ENCODE results near the gene ACVR2B. TPM values are rescaled to one million over a fixed set of nuclear protein-coding genes. Genes with fewer than 3 reads are reported as not detected.

The ACVR2B gene
- total and polyA plus RNA-seq, 8 donors: 0.61 to 11.0 (median 1.7) TPM

GRCh38 chr3:38459499-38460048 lies 5.9 kb downstream of the ACVR2B start:
- peaks cover 31 to 68% (median 56%) of the 10 kb centered on the region in 4 donors for H3K4me1 ChIP-seq
- no peaks in the 10 kb centered on the region for H3K27me3 ChIP-seq
- TF ChIP-seq, protein P1, sequence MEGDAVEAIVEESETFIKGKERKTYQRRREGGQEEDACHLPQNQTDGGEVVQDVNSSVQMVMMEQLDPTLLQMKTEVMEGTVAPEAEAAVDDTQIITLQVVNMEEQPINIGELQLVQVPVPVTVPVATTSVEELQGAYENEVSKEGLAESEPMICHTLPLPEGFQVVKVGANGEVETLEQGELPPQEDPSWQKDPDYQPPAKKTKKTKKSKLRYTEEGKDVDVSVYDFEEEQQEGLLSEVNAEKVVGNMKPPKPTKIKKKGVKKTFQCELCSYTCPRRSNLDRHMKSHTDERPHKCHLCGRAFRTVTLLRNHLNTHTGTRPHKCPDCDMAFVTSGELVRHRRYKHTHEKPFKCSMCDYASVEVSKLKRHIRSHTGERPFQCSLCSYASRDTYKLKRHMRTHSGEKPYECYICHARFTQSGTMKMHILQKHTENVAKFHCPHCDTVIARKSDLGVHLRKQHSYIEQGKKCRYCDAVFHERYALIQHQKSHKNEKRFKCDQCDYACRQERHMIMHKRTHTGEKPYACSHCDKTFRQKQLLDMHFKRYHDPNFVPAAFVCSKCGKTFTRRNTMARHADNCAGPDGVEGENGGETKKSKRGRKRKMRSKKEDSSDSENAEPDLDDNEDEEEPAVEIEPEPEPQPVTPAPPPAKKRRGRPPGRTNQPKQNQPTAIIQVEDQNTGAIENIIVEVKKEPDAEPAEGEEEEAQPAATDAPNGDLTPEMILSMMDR (IDR thresholded peaks at IDR 0.05): no peak
- no peaks in the 10 kb centered on the region for H3K36me3 ChIP-seq
- H3K27ac ChIP-seq: peak overlapping the region; percentile 74 to 83 (median 81)
- intact Hi-C loops (cut with DNase I; ENCODE audit: low total_unique reads): no loop called here
- no peaks in the 10 kb centered on the region for H3K9me3 ChIP-seq
- 54 to 61% (median 56%) methylated on average over 5 to 10 of the region's 10 CpGs for WGBS, 5 donors
- no peak for DNase-seq
- H3K4me3 ChIP-seq: peak overlapping the region; percentile 15 to 44 (median 26)

DNA sequence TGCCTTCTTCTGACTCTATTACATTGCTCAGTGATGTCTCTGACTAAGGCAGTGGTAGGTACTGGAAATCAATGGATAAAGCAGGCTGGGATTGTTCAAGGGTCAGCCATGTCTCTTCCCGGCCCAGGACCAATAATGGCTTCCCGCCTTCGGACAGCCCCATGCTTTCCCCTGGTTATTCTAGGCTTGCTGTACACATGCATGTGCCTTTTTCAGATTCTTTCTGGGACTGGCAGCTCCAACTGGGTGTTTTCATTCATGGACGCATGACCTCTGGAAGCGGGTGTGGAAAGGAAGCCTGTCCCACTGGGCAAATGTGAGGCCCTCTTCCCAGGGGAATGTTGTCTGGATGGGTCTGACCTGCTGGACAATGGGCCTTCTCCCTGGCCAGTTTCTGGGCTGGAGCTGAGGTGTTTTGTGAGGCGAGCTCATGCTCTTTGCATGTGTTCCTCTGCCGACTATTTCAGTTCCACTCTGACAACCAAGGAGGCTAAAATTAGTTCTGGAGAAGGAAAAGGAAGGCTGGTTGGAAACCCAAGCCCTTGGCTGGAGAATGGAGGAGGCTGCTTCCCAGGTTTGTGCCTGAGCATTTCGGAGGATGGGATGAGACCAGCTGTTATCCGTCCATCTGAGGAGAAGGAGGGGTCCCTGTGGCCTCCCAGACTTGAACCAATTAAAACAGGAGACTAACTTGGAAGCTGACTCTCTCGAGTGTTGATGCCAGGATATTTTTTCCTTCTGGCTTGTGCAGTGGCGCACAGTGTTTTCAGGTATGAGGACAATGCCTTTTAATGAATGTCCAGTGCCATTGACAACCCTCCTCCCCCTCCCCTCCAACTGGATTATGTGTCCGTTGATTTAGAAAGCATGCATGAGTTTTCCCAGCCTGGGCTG lies 6.9 kb downstream of the ACVR2B start:
- DNase-seq: peak in 1 of 2 donors; percentile 59
- no peaks in the 10 kb centered on the region for H3K9me3 ChIP-seq
- H3K27me3 ChIP-seq: no peaks in the 10 kb centered on the region
- H3K27ac ChIP-seq: peak overlapping the region in 3 of 5 donors; percentile 19 to 83 (median 81)
- H3K4me3 ChIP-seq: no peak overlapping the region
- 67 to 80% (median 76%) methylated on average over 12 of the region's 12 CpGs for WGBS, 5 donors
- H3K4me1 ChIP-seq: peaks cover 30 to 59% (median 49%) of the 10 kb centered on the region in 4 donors
- intact Hi-C loops (cut with DNase I; ENCODE audit: low total_unique reads): no loop called here
- no peaks in the 10 kb centered on the region for H3K36me3 ChIP-seq
- TF ChIP-seq EP300 (IDR thresholded peaks at IDR 0.05) (no peak), POLR2AphosphoS5 (IDR thresholded peaks at IDR 0.05) (no peak), POLR2A (IDR thresholded peaks at IDR 0.05) (no peak)
- TF ChIP-seq, protein P1 (IDR thresholded peaks at IDR 0.05): no peak

- intact Hi-C loops (cut with DNase I; ENCODE audit: low total_unique reads): no loop called here
- no peak overlapping the region for H3K27ac ChIP-seq
- no peaks in the 10 kb centered on the region for H3K27me3 ChIP-seq
- H3K4me1 ChIP-seq: peaks cover 7 to 19% (median 12%) of the 10 kb centered on the region in 4 donors
- TF ChIP-seq, protein P1 (IDR thresholded peaks at IDR 0.05): no peak
- TF ChIP-seq POLR2AphosphoS5 (IDR thresholded peaks at IDR 0.05): no peak
- no peak for TF ChIP-seq EP300 (IDR thresholded peaks at IDR 0.05)
- no peak for TF ChIP-seq POLR2A (IDR thresholded peaks at IDR 0.05)
- 92 to 100% (median 97%) methylated on average over 1 of the region's 1 CpG for WGBS, 5 donors
- H3K9me3 ChIP-seq: peaks cover 0 to 7% (median 0%) of the 10 kb centered on the region in 4 donors
- DNase-seq: no peak
- H3K4me3 ChIP-seq: no peak overlapping the region
- H3K36me3 ChIP-seq: no peaks in the 10 kb centered on the region
Observed at GRCh38 chr3:38465588-38466154, 12.0 kb downstream of the ACVR2B start.

GRCh38 chr3:38468765-38469164 lies 15.1 kb downstream of the ACVR2B start:
- Histone ChIP-seq H3K36me3 (no peaks in the 10 kb centered on the region), H3K9me3 (peaks cover 0 to 7% (median 0%) of the 10 kb centered on the region in 4 donors), H3K4me1 (peaks cover 0 to 38% (median 17%) of the 10 kb centered on the region in 4 donors), H3K27ac (peak overlapping the region in 1 of 5 donors; percentile 17), H3K4me3 (no peak overlapping the region), H3K27me3 (no peaks in the 10 kb centered on the region)
- TF ChIP-seq POLR2A (IDR thresholded peaks at IDR 0.05) (no peak), POLR2AphosphoS5 (IDR thresholded peaks at IDR 0.05) (peak in 1 of 3 donors; percentile 48)
- TF ChIP-seq, protein P1 (IDR thresholded peaks at IDR 0.05): no peak
- DNase-seq: peak in 1 of 2 donors; percentile 75
- WGBS, 5 donors: 30 to 65% (median 35%) methylated on average over 1 of the region's 1 CpG
- intact Hi-C loops (cut with DNase I; ENCODE audit: low total_unique reads): no loop called here

All from stomach (tissue), 9 donors.